ENCODE results near the gene IQCH.
A peak's percentile ranks its signal among the peaks of the same experiment; 100 is the strongest.

The IQCH gene

GRCh38 chr15:67508407-67508806 is 253.8 kb downstream of the IQCH start:
- no peak for DNase-seq

- DNase-seq: no peak
Observed at GRCh38 chr15:67509918-67510317, 255.3 kb downstream of the IQCH start.

- DNase-seq: no peak
Observed at GRCh38 chr15:67510597-67511190, 256.1 kb downstream of the IQCH start.

- no peak for DNase-seq
Observed at GRCh38 chr15:67511606-67512005, 257.0 kb downstream of the IQCH start.

DNA sequence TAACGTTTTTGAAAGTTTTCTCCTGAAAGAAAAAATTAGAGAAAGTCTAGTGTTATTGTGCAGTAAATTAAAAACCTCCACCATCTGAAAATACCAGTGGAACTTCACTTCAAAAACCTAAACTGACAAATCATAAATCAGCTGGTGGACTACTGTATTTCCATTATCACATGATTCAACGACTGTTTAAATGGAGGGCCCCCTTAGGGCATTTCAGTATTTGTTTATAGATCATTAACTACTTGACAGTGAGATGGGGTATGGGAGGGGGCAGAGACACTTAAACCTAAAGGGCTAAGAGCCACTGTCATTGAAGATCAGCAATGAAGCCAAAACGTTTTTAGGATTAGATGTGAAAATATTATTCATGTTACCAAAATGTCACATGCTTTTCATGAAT is 257.6 kb downstream of the IQCH start:
- no peak for DNase-seq

- no peak for DNase-seq
Observed at GRCh38 chr15:67512933-67513714, 258.5 kb downstream of the IQCH start.

DNA sequence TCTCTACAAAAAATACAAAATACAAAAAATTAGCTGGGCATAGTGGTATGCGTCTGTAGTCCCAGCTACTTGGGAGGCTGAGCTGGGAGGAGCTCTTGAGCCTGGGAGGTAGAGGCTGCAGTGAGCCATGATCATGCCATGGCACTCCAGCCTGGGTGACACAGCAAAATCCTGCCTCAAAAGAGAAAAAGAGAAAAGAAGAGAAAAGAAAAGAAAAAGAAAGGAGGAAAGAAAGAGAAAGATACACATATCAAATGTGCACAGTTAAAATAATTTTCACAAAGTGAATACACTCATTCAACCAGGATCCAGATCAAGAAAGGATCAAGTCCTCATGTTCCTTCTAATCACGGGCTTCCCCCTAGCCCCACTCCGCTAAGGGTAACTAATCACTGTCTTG is 260.5 kb downstream of the IQCH start:
- DNase-seq: no peak

- DNase-seq: no peak
Observed at GRCh38 chr15:67515557-67515956, 261.0 kb downstream of the IQCH start.

DNA sequence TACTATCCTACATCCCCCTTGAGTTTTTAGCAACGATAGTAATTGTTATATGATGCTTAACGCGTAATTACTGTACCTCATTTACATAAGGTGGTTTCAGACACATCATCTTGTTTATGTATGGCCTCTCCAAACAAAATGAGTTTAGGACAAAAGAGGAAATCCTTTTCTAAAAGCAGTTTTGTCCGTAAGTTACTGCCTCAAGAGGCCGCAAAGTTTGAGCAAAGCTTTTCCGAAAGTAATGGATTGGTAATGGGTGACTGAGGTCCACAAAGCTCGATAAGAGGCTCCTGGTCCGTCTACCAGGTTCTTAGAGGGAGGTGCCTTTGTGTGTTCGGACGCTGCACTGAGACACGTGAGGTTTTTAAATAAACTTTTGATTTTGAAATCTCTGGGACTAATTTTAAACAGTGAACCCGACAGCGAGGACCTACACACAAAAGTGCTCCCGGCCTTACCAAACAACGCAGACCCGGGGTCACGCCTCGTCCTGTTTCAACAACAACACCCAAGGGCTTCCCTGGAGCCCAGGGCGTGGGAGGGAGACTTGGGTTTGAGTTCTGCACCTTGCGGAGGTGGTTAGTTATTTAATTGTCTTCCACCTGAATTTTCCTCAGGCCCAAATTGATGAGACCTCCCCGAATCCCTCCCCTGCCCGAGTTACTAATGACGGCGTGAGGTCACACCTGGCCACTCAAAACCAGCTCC is 265.9 kb downstream of the IQCH start:
- DNase-seq: no peak

- DNase-seq: peak; percentile 43 to 80 (median 64)
Observed at GRCh38 chr15:67521029-67521782, 266.6 kb downstream of the IQCH start, which contains the start of gene C15orf61. TSS of gene C15orf61 (plus strand) at chr15:67521131. CDS start at chr15:67521249, 118 bp downstream.

GRCh38 chr15:67521783-67522568 is 267.4 kb downstream of the IQCH start:
- DNase-seq: no peak

DNA sequence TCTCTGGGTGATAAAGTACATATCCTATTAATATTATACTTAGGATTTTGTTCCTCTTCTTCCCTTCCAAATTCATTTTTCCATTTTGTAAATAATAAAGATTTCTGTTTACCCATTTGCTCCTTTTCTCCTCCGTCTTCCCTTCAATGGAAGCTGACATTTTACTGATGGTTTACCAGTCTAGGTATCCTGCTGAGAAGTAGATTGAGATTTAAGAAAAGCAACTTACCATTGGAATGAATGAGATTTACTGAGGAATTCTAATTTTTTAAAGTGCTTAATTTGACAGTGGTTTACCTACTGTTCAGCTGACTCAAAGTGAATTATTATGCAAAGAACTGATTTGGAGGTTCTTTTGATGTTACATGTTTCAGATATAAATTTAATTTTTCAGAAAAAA is 268.7 kb downstream of the IQCH start:
- DNase-seq: no peak

- DNase-seq: no peak
Observed at GRCh38 chr15:67524235-67524634, 269.6 kb downstream of the IQCH start.

GRCh38 chr15:67528513-67528912 is 273.9 kb downstream of the IQCH start:
- no peak for DNase-seq

DNA sequence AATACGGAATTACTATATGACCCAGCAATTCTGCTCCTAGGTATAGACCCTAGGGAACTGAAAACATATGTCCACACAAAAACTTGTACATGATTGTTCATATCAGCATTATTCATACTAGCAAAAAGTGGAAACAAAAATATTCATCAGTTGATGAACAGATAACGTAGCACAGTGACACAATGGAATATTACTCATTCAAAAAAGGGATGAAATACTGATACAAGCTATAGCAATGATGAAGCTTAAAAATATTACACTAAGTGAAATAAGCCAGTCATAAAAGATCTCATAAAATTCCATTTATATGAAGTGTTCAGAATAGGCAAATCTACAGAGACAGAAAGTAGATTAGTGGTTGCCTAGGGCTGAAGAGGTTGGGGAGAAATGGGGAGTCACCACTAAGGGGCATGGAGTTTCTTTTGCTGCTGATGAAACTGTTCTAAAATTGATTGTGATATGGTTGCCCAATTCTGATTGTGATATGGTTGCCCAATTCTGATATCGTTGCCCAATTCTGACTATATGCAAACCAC is 276.9 kb downstream of the IQCH start:
- no peak for DNase-seq

DNA sequence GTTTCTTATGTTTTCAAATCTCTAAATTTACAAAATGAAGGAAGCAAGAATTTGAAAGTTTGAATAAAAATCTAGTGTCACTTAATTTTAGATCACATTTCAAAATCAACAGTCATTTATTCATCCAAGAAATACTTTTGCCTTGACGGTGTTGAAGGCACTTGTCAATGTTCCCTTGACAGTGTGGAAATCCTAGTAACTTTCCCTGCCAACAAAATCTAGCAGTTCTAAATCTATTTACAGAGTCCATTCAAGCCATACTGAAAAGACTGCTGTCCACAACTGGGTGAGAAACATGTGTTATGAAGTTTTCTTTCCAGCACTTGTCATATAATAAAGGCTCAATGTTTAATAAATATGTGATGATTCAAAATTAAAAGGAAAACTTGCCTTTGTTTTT is 279.3 kb downstream of the IQCH start:
- no peak for DNase-seq

GRCh38 chr15:67534360-67534759 is 279.8 kb downstream of the IQCH start:
- DNase-seq: no peak

- no peak for DNase-seq
Observed at GRCh38 chr15:67537771-67538170, 283.2 kb downstream of the IQCH start.

- DNase-seq: peak; percentile 20 to 78 (median 68)
Observed at GRCh38 chr15:67542420-67543347, 288.1 kb downstream of the IQCH start, which contains the start of gene MAP2K5. TSS of gene MAP2K5 (plus strand) at chr15:67542703. CDS start at chr15:67543336, 633 bp downstream.

DNA sequence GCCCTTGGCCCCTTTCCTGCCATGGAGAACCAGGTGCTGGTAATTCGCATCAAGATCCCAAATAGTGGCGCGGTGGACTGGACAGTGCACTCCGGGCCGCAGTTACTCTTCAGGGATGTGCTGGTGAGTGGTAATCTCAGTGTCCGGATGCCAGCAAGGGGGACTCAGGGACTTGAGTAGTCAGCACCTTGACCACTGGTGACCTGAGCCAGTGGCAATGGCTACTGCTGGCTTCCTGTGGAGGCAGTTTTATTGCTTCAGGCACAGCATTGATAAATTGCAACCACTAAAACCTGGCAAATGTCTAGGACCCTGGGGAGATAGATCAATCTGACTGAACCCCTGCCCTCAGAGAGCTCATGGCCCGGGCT is 288.7 kb downstream of the IQCH start:
- no peak for DNase-seq

GRCh38 chr15:67544475-67544874 is 289.9 kb downstream of the IQCH start:
- DNase-seq: no peak

All from activated naive CD4-positive, alpha-beta T cell (primary cell).